Panc1 (cell line): ENCODE measurements around the gene RAB3IP. TPM values are rescaled to one million over a fixed set of nuclear protein-coding genes. Genes with fewer than 3 reads are reported as not detected.

ENCODE experiments used
- ATAC-seq: fragments of 200-7000 bp; cut with Tn5 transposase; 2 replicates; pipeline ENCODE4 v1.9.1; 2020; ENCODE audit warnings: mild to moderate bottlenecking, moderate library complexity
- BruUV-seq: library from RNA; stranded (reverse); fragments of 400-500 nt; replicated peaks from 2 replicates; lab custom pipeline; 2021; lab: Mats Ljungman, UMichigan
- CTCF ChIA-PET: fragments of 300-600 bp; sonication (Branson Sonifier 250); formaldehyde crosslinking; loops from one replicate; lab custom pipeline; 2022; ENCODE audit warnings: antibody characterized with exemption; lab: Charles Lee
- POLR2A ChIA-PET: fragments of 300-600 bp; sonication (Branson Sonifier 250); formaldehyde crosslinking; loops from one replicate; lab custom pipeline; 2022; ENCODE audit warnings: antibody characterized with exemption; lab: Charles Lee
- DNase-seq: peaks from one replicate; pipeline ENCODE4 v3.0.0-alpha.2; 2010; ENCODE audit warnings: low read depth, low spot score
- H3K27ac ChIP-seq: 2 replicates; pipeline ENCODE4 v1.5.1; 2011; ENCODE audit warnings: mild to moderate bottlenecking, low read length, inconsistent platforms
- H3K27me3 ChIP-seq: fragments of 200-500 bp; sonication (Bioruptor generic); 2 replicates; pipeline ENCODE4 v1.6.0; 2014; ENCODE audit warnings: low read length, inconsistent platforms; ENCODE audit not compliant: control insufficient read depth, insufficient read depth
- H3K36me3 ChIP-seq: fragments of 200-500 bp; sonication (Bioruptor generic); 2 replicates; pipeline ENCODE4 v1.5.1; 2014; ENCODE audit warnings: inconsistent platforms, mild to moderate bottlenecking, low read length, moderate library complexity; ENCODE audit not compliant: control insufficient read depth, insufficient read depth
- H3K4me1 ChIP-seq: 2 replicates; pipeline ENCODE4 v1.5.1; 2011; ENCODE audit warnings: inconsistent platforms, mild to moderate bottlenecking, low read length, moderate library complexity; ENCODE audit not compliant: control insufficient read depth, insufficient read depth
- H3K4me3 ChIP-seq, 2 experiments: 2 replicates each; pipeline ENCODE4 v1.5.1; 2011 to 2012; ENCODE audit warnings: low read depth in 2 of 2, low read length in 2 of 2, mild to moderate bottlenecking in 2 of 2, inconsistent platforms in 1 of 2, moderate library complexity in 1 of 2
- H3K9me3 ChIP-seq: fragments of 200-500 bp; sonication (Bioruptor generic); 2 replicates; pipeline ENCODE4 v1.5.1; 2014; ENCODE audit warnings: low read depth, mild to moderate bottlenecking, inconsistent platforms, low read length, moderate library complexity; ENCODE audit not compliant: control insufficient read depth, insufficient read depth
- CTCF ChIP-seq: fragments of 450-650 bp; IDR thresholded peaks from 2 replicates; pipeline ENCODE4 v1.5.1; 2017; ENCODE audit warnings: mild to moderate bottlenecking
- POLR2AphosphoS5 ChIP-seq: IDR thresholded peaks from 2 replicates; pipeline ENCODE4 v1.6.1; 2012; ENCODE audit warnings: mild to moderate bottlenecking, low read depth, low read length, moderate library complexity
- REST ChIP-seq, 2 experiments: IDR thresholded peaks; 2 replicates each; pipeline ENCODE4 v1.6.1; 2011 to 2012; ENCODE audit warnings: low read depth in 2 of 2, control low read depth in 1 of 2, low read length in 1 of 2, mild to moderate bottlenecking in 1 of 2, moderate library complexity in 1 of 2; ENCODE audit not compliant: insufficient read depth in 1 of 2
- SIN3A ChIP-seq: IDR thresholded peaks from 2 replicates; pipeline ENCODE4 v1.6.1; 2012; ENCODE audit warnings: low read depth, mild to moderate bottlenecking, low read length, moderate library complexity, borderline replicate concordance; ENCODE audit not compliant: insufficient read depth
- TCF7L2 ChIP-seq: IDR thresholded peaks from 2 replicates; pipeline ENCODE4 v1.6.1; 2011; ENCODE audit warnings: mild to moderate bottlenecking, low read depth, low read length, inconsistent platforms
- in situ Hi-C: cut with HindIII; loops from 2 replicates; pipeline ENCODE4 v1.10.0; 2016; ENCODE audit warnings: low sequenced_read_pairs, low pct_unique_long_range_greater_than_20kb
- intact Hi-C: fragments of 100-400 bp; cut with micrococcal nuclease; formaldehyde crosslinking; loops from one replicate; pipeline ENCODE4 v1.10.0; 2022; ENCODE audit not compliant: unreplicated experiment
- total RNA-seq: library from RNA; stranded (reverse); gene quantifications from one replicate; pipeline ENCODE4 v1.2.1, GENCODE V29; 2021; ENCODE audit not compliant: unreplicated experiment

The RAB3IP gene
- total RNA-seq, 1 experiment from 2014 or later, result 22.9 TPM

GRCh38 chr12:69751476-69751875 lies 12.8 kb downstream of the RAB3IP start:
- intact Hi-C loops, result no loop called here

GRCh38 chr12:69755302-69755701 lies 16.6 kb downstream of the RAB3IP start:
- TF ChIP-seq POLR2AphosphoS5, result no peak
- CTCF ChIA-PET, result no interaction called here

More at GRCh38 chr12:69751476-69751875, 12.8 kb downstream of the RAB3IP start:
- DNase-seq, result no peak
- no peaks in the 10 kb centered on the region for H3K36me3 ChIP-seq
- H3K27me3 ChIP-seq, result no peaks in the 10 kb centered on the region
- ATAC-seq, result no peak
- in situ Hi-C loops, result no loop called here
- no TSS peak for BruUV-seq
- no peak overlapping the region for H3K4me3 ChIP-seq
- CTCF ChIA-PET, result interaction anchor here (0.6 kb wide), 1 partner anchor 889 kb away, joined by 4 read pairs; no protein-coding TSS in a partner anchor
- TF ChIP-seq SIN3A, result no peak
- TF ChIP-seq CTCF, result no peak
- TF ChIP-seq POLR2AphosphoS5, result no peak
- H3K27ac ChIP-seq, result no peak overlapping the region
- H3K4me1 ChIP-seq, result no peaks in the 10 kb centered on the region
- POLR2A ChIA-PET, result interaction anchor here (0.7 kb wide), 1 partner anchor 71 kb away, joined by 3 read pairs; no protein-coding TSS in a partner anchor
- H3K9me3 ChIP-seq, result peaks cover 4% of the 10 kb centered on the region; the same call in 1 of the 2 replicates

GRCh38 chr12:69756088-69756755 lies 17.6 kb downstream of the RAB3IP start:
- H3K4me1 ChIP-seq, result no peaks in the 10 kb centered on the region
- ATAC-seq (no peak), DNase-seq (no peak)
- peaks cover 15% of the 10 kb centered on the region for H3K9me3 ChIP-seq
- POLR2A ChIA-PET, result no interaction called here
- no peaks in the 10 kb centered on the region for H3K27me3 ChIP-seq
- no peaks in the 10 kb centered on the region for H3K36me3 ChIP-seq
- no TSS peak for BruUV-seq
- no peak for TF ChIP-seq REST (IDR thresholded peaks at IDR 0.05; ENCODE audit: insufficient read depth in 1 of 2, low read depth in 2 of 2, low read length in 1 of 2)
- TF ChIP-seq SIN3A, result no peak
- no peak for TF ChIP-seq TCF7L2
- no peak for TF ChIP-seq POLR2AphosphoS5
- TF ChIP-seq CTCF, result no peak
- no peak overlapping the region for H3K27ac ChIP-seq
- H3K4me3 ChIP-seq, result no peak overlapping the region
- in situ Hi-C loops (no loop called here), intact Hi-C loops (no loop called here)
- CTCF ChIA-PET, result no interaction called here

More at GRCh38 chr12:69755302-69755701, 16.6 kb downstream of the RAB3IP start:
- ATAC-seq (no peak), DNase-seq (no peak)
- H3K4me3 ChIP-seq, result no peak overlapping the region
- intact Hi-C loops, result no loop called here
- in situ Hi-C loops, result no loop called here
- H3K27me3 ChIP-seq, result no peaks in the 10 kb centered on the region
- no peaks in the 10 kb centered on the region for H3K36me3 ChIP-seq
- POLR2A ChIA-PET, result no interaction called here
- H3K27ac ChIP-seq, result no peak overlapping the region
- no TSS peak for BruUV-seq
- no peaks in the 10 kb centered on the region for H3K4me1 ChIP-seq
- H3K9me3 ChIP-seq, result peaks cover 15% of the 10 kb centered on the region
